Ammon's horn (tissue), 1 donor: Measurements from ENCODE around the gene CELSR2.
"Not testable (repeated sequence)": the region's sequence is repeated elsewhere in the genome, so short reads cannot be mapped to it uniquely, and the experiment has no call there.

ENCODE experiments used
- DNase-seq: peaks from one replicate; pipeline ENCODE4 v3.0.0-alpha.2; 2016; ENCODE audit warnings: low spot score

Gene CELSR2, protein sequence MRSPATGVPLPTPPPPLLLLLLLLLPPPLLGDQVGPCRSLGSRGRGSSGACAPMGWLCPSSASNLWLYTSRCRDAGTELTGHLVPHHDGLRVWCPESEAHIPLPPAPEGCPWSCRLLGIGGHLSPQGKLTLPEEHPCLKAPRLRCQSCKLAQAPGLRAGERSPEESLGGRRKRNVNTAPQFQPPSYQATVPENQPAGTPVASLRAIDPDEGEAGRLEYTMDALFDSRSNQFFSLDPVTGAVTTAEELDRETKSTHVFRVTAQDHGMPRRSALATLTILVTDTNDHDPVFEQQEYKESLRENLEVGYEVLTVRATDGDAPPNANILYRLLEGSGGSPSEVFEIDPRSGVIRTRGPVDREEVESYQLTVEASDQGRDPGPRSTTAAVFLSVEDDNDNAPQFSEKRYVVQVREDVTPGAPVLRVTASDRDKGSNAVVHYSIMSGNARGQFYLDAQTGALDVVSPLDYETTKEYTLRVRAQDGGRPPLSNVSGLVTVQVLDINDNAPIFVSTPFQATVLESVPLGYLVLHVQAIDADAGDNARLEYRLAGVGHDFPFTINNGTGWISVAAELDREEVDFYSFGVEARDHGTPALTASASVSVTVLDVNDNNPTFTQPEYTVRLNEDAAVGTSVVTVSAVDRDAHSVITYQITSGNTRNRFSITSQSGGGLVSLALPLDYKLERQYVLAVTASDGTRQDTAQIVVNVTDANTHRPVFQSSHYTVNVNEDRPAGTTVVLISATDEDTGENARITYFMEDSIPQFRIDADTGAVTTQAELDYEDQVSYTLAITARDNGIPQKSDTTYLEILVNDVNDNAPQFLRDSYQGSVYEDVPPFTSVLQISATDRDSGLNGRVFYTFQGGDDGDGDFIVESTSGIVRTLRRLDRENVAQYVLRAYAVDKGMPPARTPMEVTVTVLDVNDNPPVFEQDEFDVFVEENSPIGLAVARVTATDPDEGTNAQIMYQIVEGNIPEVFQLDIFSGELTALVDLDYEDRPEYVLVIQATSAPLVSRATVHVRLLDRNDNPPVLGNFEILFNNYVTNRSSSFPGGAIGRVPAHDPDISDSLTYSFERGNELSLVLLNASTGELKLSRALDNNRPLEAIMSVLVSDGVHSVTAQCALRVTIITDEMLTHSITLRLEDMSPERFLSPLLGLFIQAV (N-terminal part only)

GRCh38 chr1:109248797-109249629 lies at the start of gene CELSR2:
Gene CELSR2 (plus strand): TSS chr1:109249539. CDS start chr1:109250080, 541 bp downstream.
- DNase-seq: peak; percentile 80

- DNase-seq: no peak
Measured at GRCh38 chr1:109199710-109200109, 49.6 kb upstream of the CELSR2 start.

GRCh38 chr1:109201123-109201703 lies 48.1 kb upstream of the CELSR2 start:
- peak; percentile 84 for DNase-seq

GRCh38 chr1:109204484-109204883 lies 44.9 kb upstream of the CELSR2 start:
- DNase-seq: no peak

GRCh38 chr1:109206339-109206738 lies 43.0 kb upstream of the CELSR2 start:
- DNase-seq: no peak

- DNase-seq: no peak
Measured at GRCh38 chr1:109207467-109208103, 41.8 kb upstream of the CELSR2 start.

- no peak for DNase-seq
Measured at GRCh38 chr1:109208394-109208793, 40.9 kb upstream of the CELSR2 start.

DNA sequence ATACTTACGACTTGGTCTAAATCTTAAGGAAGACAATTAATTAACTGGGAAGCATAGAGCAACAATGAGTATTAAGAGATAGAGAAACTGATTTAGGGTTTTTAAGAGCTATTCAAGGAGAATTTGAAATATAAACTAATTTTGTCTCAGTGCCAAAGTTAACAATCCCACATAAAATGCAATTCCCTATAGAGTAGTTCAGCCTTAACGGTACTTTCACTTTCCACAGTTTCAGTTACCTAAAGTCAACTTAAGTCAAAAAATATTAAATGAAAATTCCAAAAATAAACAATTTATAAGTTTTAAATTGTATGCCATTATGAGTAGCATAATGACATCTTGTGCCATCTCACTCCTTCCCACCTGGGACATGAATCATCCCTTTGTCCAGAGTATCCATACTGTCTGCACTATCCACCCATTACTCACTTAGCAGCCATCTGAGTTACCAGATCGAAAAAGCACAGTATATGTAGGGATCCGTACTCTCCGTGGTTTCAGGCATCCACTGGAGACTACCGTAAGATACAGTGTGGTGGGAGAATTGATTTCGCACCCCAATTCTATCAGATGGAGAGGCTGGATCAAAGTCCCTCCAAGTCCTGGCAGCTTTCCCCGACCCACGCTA lies 40.4 kb upstream of the CELSR2 start:
- no peak for DNase-seq

DNA sequence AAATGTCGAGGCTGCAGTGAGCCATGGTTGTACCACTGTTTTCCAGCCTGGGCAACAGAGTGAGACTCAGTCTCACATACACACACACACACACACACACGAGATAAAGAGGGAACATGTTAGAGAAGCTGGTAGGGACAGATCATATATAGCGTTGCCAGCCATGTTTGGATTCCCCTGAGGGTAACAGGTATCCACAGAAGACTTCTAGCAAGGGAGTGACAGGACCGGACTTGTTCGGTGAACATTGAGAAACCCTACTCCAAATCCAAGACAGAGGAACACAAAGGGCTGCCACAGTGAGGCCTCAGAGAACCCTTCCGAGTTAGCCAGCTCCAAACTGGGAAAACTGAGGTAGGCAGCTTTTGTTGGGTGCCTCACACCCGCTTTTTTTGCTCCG lies 39.3 kb upstream of the CELSR2 start:
- no peak for DNase-seq

- DNase-seq: no peak
Measured at GRCh38 chr1:109213345-109213823, 36.0 kb upstream of the CELSR2 start.

DNA sequence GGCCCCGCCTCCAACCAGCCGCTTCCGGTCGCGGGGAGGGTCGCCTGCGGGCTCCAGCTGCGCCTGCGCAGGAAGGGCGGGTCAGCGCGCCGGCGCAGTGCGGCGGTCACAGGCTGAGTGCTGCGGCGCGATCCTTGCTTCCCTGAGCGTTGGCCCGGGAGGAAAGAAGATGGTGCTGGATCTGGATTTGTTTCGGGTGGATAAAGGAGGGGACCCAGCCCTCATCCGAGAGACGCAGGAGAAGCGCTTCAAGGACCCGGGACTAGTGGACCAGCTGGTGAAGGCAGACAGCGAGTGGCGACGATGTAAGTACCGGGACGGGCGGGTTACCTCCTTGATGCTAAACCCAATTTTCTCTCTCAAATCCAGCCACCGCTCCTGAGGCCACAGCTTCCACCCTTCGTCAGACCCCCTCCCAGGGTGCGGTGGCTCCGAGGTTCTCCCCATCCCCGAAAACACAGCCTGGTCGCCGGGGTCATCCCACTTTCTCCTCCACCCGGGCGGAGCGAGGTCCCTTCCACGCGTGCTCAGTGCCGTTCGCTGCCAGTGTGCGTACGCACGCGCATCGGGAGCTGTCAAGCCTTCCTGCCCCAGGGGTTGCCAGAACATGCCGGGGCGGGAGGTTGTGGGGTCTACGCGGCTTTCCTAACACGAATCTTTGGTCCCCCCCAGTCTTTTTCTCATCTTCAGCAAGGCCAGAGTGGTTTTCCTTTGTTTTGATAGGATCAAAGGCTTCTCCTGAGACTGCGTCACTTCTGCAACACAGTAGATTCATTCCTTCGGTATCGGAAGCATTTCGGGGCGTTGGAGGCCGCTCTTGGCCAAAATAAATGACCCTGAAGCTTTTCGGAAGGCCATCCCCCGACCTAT lies 35.3 kb upstream of the CELSR2 start, which contains the start of gene SARS1:
TSS of gene SARS1 (plus strand) at position 95 of the 870 bp plus-strand sequence. CDS start at position 170, 75 bp downstream.
- DNase-seq: peak; percentile 92

DNA sequence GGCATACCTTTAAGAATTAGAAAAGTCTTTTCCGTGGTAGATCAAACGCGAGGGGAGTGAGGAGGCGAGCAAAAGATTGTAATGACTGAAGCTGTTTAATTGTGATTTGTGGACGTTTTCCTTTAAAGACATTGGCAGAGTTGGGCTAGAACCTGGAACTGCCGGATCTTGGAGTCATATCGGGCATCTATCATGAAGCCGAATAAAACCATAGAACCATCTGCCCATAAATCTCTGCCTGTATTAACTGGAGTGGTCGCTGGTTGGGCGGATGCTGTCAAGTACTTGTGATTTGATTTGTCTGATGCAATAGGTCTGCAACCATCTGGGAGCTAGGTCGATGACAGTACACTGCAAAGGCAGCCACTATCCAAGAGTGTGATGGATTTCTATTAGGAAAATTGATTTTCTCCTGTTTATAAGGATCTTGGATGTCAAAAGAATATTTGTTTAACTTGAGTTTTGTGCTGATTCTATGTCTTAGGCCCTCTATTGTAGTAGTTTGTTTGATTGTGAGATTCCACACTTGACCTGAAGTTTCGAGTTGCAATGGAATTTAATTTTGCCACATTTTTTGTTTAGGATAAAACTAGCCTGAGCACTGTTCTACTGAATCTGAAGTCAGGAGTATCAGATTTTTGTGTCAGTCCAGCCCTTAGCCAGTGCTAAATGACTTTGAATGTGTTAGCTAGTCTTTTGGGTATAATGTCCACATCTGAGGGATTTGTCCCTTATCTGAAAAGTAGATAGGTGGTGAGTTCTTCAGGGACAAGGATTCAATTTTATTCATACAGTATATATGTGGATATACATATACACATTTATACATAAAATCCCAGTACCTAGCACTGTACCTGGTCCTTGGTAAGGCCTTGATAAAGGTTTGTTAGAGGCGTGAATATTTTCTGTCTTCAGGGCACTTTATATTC lies 34.4 kb upstream of the CELSR2 start:
- peak; percentile 57 for DNase-seq

GRCh38 chr1:109216662-109217061 lies 32.7 kb upstream of the CELSR2 start:
- DNase-seq: no peak

GRCh38 chr1:109218516-109218915 lies 30.8 kb upstream of the CELSR2 start:
- DNase-seq: no peak

DNA sequence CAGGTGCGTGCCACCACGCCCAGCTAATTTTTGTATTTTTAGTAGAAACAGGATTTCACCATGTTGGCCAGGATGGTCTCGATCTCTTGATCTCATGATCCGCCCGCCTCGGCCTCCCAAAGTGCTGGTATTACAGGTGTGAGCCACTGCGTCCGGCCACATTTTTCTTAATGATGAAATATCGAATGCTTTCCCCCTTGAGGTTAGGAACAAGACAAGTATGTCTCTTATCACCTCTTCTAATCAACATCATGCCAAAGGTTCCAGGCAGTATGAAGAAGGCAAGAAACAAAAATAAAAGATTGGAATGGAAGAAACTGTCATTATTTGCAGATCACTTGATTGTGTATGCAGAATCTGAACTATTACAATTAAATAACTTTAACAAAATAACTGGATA lies 28.1 kb upstream of the CELSR2 start:
- not testable (repeated sequence) for DNase-seq

DNA sequence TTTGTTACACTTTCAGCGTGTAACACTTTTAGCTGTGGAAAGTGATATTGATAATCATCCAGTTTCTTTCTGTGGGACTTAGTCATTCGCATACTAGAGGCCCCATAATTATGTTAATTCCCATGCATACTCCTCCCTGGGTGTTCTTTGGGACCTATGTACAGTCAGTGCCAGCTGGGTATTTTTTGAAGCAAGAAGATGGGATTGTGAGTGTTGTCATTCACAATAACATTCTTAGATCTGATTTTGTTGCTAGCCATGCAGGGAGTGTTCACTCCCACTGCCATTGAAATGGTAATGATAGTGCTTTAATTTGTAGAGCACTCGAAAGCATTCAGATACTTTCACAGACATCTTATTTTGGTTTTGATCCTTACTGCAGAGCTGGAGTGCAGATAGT lies 24.0 kb upstream of the CELSR2 start:
- DNase-seq: no peak

- DNase-seq: no peak
Measured at GRCh38 chr1:109225711-109226445, 23.5 kb upstream of the CELSR2 start.
